IMR-90 (cell line): ENCODE measurements around the gene FANCG. TPM values are rescaled to one million over a fixed set of nuclear protein-coding genes. Genes with fewer than 3 reads are reported as not detected.

Experiments used
- ATAC-seq: fragments of 200-7000 bp; cut with Tn5 transposase; 2 replicates; pipeline ENCODE4 v1.9.1; 2020; ENCODE audit warnings: low read depth, mild to moderate bottlenecking, moderate library complexity
- BruUV-seq: library from RNA; stranded (reverse); fragments of 400-500 nt; replicated peaks from 2 replicates; lab custom pipeline; 2021; lab: Mats Ljungman, UMichigan
- CTCF ChIA-PET: fragments of 300-600 bp; formaldehyde crosslinking; extraction: SDS; loops from one replicate; lab custom pipeline; 2021; ENCODE audit warnings: antibody characterized with exemption; lab: Yijun Ruan, JAX
- POLR2A ChIA-PET: fragments of 300-600 bp; sonication (Branson Sonifier 250); formaldehyde crosslinking; loops from one replicate; lab custom pipeline; 2022; ENCODE audit warnings: antibody characterized with exemption; ENCODE audit not compliant: unreplicated experiment; lab: Charles Lee
- DNase-seq: peaks from one replicate; pipeline ENCODE4 v3.0.0; 2013
- H2AFZ ChIP-seq: replicated peaks from 2 replicates; pipeline ENCODE3; 2013; ENCODE audit warnings: low read length, mild to moderate bottlenecking; ENCODE audit not compliant: poor library complexity
- H2AK5ac ChIP-seq: 2 replicates; pipeline ENCODE4 v1.6.1; 2013; ENCODE audit warnings: low read depth, low read length, inconsistent platforms
- H2AK9ac ChIP-seq: replicated peaks from 2 replicates; pipeline ENCODE3; 2013; ENCODE audit warnings: mild to moderate bottlenecking, low read depth, low read length, moderate library complexity; ENCODE audit not compliant: poor library complexity
- H2BK120ac ChIP-seq: 2 replicates; pipeline ENCODE4 v1.6.1; 2013; ENCODE audit warnings: low read depth, low read length, inconsistent platforms
- H2BK15ac ChIP-seq: 3 replicates; pipeline ENCODE4 v1.6.1; 2013; ENCODE audit warnings: low read depth, low read length, inconsistent platforms
- H2BK20ac ChIP-seq: 2 replicates; pipeline ENCODE4 v1.6.1; 2013; ENCODE audit warnings: low read depth, mild to moderate bottlenecking, inconsistent platforms, low read length, moderate library complexity
- H2BK5ac ChIP-seq: 2 replicates; pipeline ENCODE4 v1.6.1; 2013; ENCODE audit warnings: mild to moderate bottlenecking, low read depth, low read length, inconsistent platforms; ENCODE audit not compliant: poor library complexity, severe bottlenecking
- H3K14ac ChIP-seq: replicated peaks from 2 replicates; pipeline ENCODE4 v1.6.1; 2013; ENCODE audit warnings: low read depth, low read length, inconsistent platforms
- H3K18ac ChIP-seq: 2 replicates; pipeline ENCODE4 v1.6.1; 2013; ENCODE audit warnings: low read depth, low read length, control low read depth
- H3K23ac ChIP-seq: 2 replicates; pipeline ENCODE4 v1.6.1; 2013; ENCODE audit warnings: low read depth, low read length, inconsistent platforms
- H3K27ac ChIP-seq: 2 replicates; pipeline ENCODE4 v1.5.1; 2013; ENCODE audit warnings: mild to moderate bottlenecking, control low read depth, low read length; ENCODE audit not compliant: insufficient read depth
- H3K27me3 ChIP-seq: 2 replicates; pipeline ENCODE4 v1.6.1; 2013; ENCODE audit warnings: low read length; ENCODE audit not compliant: control insufficient read depth, insufficient read depth
- H3K36me3 ChIP-seq: 2 replicates; pipeline ENCODE4 v1.6.1; 2013; ENCODE audit warnings: low read length, mixed read lengths; ENCODE audit not compliant: control insufficient read depth, insufficient read depth
- H3K4ac ChIP-seq: 2 replicates; pipeline ENCODE4 v1.6.1; 2013; ENCODE audit warnings: low read depth, low read length, inconsistent platforms
- H3K4me1 ChIP-seq: 2 replicates; pipeline ENCODE4 v1.6.1; 2013; ENCODE audit warnings: low read length, mixed read lengths; ENCODE audit not compliant: control insufficient read depth, insufficient read depth
- H3K4me2 ChIP-seq: 2 replicates; pipeline ENCODE4 v1.6.1; 2013; ENCODE audit warnings: low read depth, mild to moderate bottlenecking, control low read depth, low read length, moderate library complexity
- H3K4me3 ChIP-seq: 2 replicates; pipeline ENCODE4 v1.5.1; 2013; ENCODE audit warnings: low read depth, mild to moderate bottlenecking, control low read depth, low read length, moderate library complexity; ENCODE audit not compliant: insufficient read depth
- H3K56ac ChIP-seq: 2 replicates; pipeline ENCODE4 v1.6.1; 2013; ENCODE audit warnings: low read length, inconsistent platforms; ENCODE audit not compliant: insufficient read depth; ENCODE audit errors: extremely low read depth
- H3K79me1 ChIP-seq, 2 experiments: 2 replicates each; pipeline ENCODE4 v1.6.1; 2013; ENCODE audit warnings: low read length in 2 of 2, inconsistent platforms in 1 of 2, low read depth in 1 of 2
- H3K9ac ChIP-seq: 2 replicates; pipeline ENCODE4 v1.6.1; 2013; ENCODE audit warnings: low read depth, low read length, control low read depth
- H3K9me1 ChIP-seq: 2 replicates; pipeline ENCODE4 v1.6.1; 2013; ENCODE audit warnings: low read length, inconsistent platforms; ENCODE audit not compliant: insufficient read depth
- H3K9me3 ChIP-seq: 2 replicates; pipeline ENCODE4 v1.6.1; 2013; ENCODE audit warnings: low read length; ENCODE audit not compliant: control insufficient read depth, insufficient read depth
- H4K20me1 ChIP-seq: 2 replicates; pipeline ENCODE4 v1.6.1; 2013; ENCODE audit warnings: low read length, inconsistent platforms; ENCODE audit not compliant: insufficient read depth
- H4K5ac ChIP-seq: 2 replicates; pipeline ENCODE4 v1.6.1; 2013; ENCODE audit warnings: mild to moderate bottlenecking, low read depth, low read length, control low read depth
- H4K8ac ChIP-seq, 2 experiments: 2 replicates each; pipeline ENCODE4 v1.6.1; 2013; ENCODE audit warnings: low read depth in 2 of 2, low read length in 2 of 2, control low read depth in 1 of 2, inconsistent platforms in 1 of 2
- H4K91ac ChIP-seq: 2 replicates; pipeline ENCODE4 v1.6.1; 2013; ENCODE audit warnings: low read depth, low read length, inconsistent platforms; ENCODE audit not compliant: insufficient read depth
- CEBPB ChIP-seq: IDR thresholded peaks from 2 replicates; pipeline ENCODE4 v1.6.1; 2012; ENCODE audit warnings: low read depth, low read length, improper control_type of control experiment
- CHD1 ChIP-seq: IDR thresholded peaks from 2 replicates; pipeline ENCODE4 v1.6.1; 2012; ENCODE audit warnings: low read depth, low read length, improper control_type of control experiment
- MAFK ChIP-seq: IDR thresholded peaks from 2 replicates; pipeline ENCODE4 v1.6.1; 2012; ENCODE audit warnings: low read depth, low read length, improper control_type of control experiment
- WGBS, 2 experiments: methylation state at CpG; one replicate each; pipeline versions ENCODE4 v1.1.5 to v1.1.7; 2013; ENCODE audit warnings: missing lambda C conversion rate in 2 of 2; ENCODE audit not compliant: insufficient read length in 1 of 2; ENCODE audit errors: extremely low coverage in 2 of 2; 5-methylcytosine and 5-hydroxymethylcytosine counted together
- dilution Hi-C: fragments of 300-500 bp; cut with HindIII; formaldehyde crosslinking; loops from one replicate; pipeline ENCODE4 v1.14.3; 2018; ENCODE audit warnings: low sequenced_read_pairs; ENCODE audit not compliant: unreplicated experiment
- in situ Hi-C: fragments of 300-500 bp; cut with MboI; formaldehyde crosslinking; loops from 3 replicates; pipeline ENCODE4 v1.14.3; 2019; ENCODE audit warnings: low sequenced_read_pairs, inconsistent platforms, mixed read lengths
- intact Hi-C: fragments of 100-400 bp; cut with micrococcal nuclease; formaldehyde crosslinking; loops from 2 replicates; pipeline ENCODE4 v1.10.0; 2022
- polyA plus RNA-seq, 3 experiments: library from polyadenylated mRNA; depleted of rRNA; stranded (reverse); fragments of >200 nt; gene quantifications; 2 replicates each; pipeline ENCODE4 v1.2.3, GENCODE V29; 2012; ENCODE audit warnings: low replicate concordance in 1 of 3
- total RNA-seq: library from RNA; depleted of rRNA; stranded (reverse); fragments of >200 nt; gene quantifications from 2 replicates; pipeline ENCODE4 v1.2.3, GENCODE V29; 2012
- TF ChIP-seq, protein P1 (sequence below): conservative IDR thresholded peaks from 2 replicates; pipeline ENCODE4 v1.5.1; 2012; ENCODE audit warnings: mild to moderate bottlenecking, low read depth, low read length, improper control_type of control experiment
- TF ChIP-seq, protein P2 (sequence below): fragments of 150-350 bp; IDR thresholded peaks from 2 replicates; pipeline ENCODE4 v1.6.1; 2017; ENCODE audit warnings: mild to moderate bottlenecking, antibody characterized with exemption, low read length, low read depth

Gene FANCG
- total and polyA plus RNA-seq, 2 of the 4 experiments (the other 2 are of a cell fraction) = 16.1 to 19.3 TPM

DNA sequence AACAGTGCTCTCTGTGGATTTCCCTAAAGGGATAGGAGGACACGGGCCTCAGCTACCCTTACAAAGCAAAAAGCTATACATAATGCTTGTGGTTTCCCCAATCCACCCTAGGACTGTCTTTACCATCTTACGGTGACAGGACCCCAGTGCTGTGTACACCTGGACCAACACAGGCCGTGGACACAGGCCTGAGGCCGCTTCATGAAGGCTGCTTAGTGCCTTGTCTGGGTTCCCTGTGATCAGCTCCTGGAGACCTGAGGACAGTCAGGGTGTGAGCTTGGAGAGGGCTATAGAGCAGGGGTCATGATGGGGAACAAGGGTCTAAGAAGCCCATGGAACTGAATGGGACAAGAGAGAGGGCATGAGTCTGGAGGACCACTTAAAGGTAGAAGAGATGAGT, 2.9 kb downstream of the FANCG start:
- no peak overlapping the region for H3K14ac ChIP-seq
- no peak overlapping the region for H2BK15ac ChIP-seq
- H3K4me3 ChIP-seq = no peak overlapping the region
- peaks cover 14 to 51% of the 10 kb centered on the region in 2 experiments; a peak in 3 of 4 replicates for H3K79me1 ChIP-seq
- no peak overlapping the region for H2BK20ac ChIP-seq
- H2AK9ac ChIP-seq = no peak overlapping the region
- no peak overlapping the region for H3K18ac ChIP-seq
- no TSS peak for BruUV-seq
- H3K4me2 ChIP-seq = no peak overlapping the region
- in situ Hi-C loops = no loop called here
- intact Hi-C loops = loop anchor here (10.0 kb wide), 1 partner anchor 312 kb away; no protein-coding TSS in a partner anchor
- ChIA-PET POLR2A (no interaction called here), CTCF (interaction anchor here (1.0 kb wide), 1 partner anchor 20 kb away, joined by 4 read pairs; no protein-coding TSS in a partner anchor)
- H3K9ac ChIP-seq = no peak overlapping the region
- H4K5ac ChIP-seq = no peak overlapping the region
- H3K9me1 ChIP-seq = peaks cover 18% of the 10 kb centered on the region
- dilution Hi-C loops = no loop called here
- H3K4ac ChIP-seq = no peak overlapping the region
- no peaks in the 10 kb centered on the region; the same call in 1 of the 2 replicates for H3K36me3 ChIP-seq
- ATAC-seq (no peak), DNase-seq (no peak)
- TF ChIP-seq CEBPB (no peak), CHD1 (no peak), MAFK (no peak)
- TF ChIP-seq, protein P1, sequence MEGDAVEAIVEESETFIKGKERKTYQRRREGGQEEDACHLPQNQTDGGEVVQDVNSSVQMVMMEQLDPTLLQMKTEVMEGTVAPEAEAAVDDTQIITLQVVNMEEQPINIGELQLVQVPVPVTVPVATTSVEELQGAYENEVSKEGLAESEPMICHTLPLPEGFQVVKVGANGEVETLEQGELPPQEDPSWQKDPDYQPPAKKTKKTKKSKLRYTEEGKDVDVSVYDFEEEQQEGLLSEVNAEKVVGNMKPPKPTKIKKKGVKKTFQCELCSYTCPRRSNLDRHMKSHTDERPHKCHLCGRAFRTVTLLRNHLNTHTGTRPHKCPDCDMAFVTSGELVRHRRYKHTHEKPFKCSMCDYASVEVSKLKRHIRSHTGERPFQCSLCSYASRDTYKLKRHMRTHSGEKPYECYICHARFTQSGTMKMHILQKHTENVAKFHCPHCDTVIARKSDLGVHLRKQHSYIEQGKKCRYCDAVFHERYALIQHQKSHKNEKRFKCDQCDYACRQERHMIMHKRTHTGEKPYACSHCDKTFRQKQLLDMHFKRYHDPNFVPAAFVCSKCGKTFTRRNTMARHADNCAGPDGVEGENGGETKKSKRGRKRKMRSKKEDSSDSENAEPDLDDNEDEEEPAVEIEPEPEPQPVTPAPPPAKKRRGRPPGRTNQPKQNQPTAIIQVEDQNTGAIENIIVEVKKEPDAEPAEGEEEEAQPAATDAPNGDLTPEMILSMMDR = no peak
- TF ChIP-seq, protein P2, sequence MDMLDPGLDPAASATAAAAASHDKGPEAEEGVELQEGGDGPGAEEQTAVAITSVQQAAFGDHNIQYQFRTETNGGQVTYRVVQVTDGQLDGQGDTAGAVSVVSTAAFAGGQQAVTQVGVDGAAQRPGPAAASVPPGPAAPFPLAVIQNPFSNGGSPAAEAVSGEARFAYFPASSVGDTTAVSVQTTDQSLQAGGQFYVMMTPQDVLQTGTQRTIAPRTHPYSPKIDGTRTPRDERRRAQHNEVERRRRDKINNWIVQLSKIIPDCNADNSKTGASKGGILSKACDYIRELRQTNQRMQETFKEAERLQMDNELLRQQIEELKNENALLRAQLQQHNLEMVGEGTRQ = no peak
- H3K27ac ChIP-seq = no peak overlapping the region
- H2BK5ac ChIP-seq = no peak overlapping the region
- no peak overlapping the region for H2AK5ac ChIP-seq
- H3K9me3 ChIP-seq = no peaks in the 10 kb centered on the region
- no peak overlapping the region for H2BK120ac ChIP-seq
- peaks cover 6% of the 10 kb centered on the region; the same call in 1 of the 2 replicates for H3K4me1 ChIP-seq
- H3K56ac ChIP-seq = no peak overlapping the region
- no peak overlapping the region for H4K91ac ChIP-seq
- no CpG with 5 or more reads among the region's 4 CpGs for WGBS, 2 experiments
- H3K27me3 ChIP-seq = no peaks in the 10 kb centered on the region
- no peak overlapping the region for H4K8ac ChIP-seq
- no peak overlapping the region for H3K23ac ChIP-seq
- H2AFZ ChIP-seq = no peak overlapping the region
- peaks cover 6% of the 10 kb centered on the region for H4K20me1 ChIP-seq
